CD4-positive, alpha-beta T cell (primary cell): ENCODE results near the gene ECEL1. TPM values are rescaled to one million over a fixed set of nuclear protein-coding genes. Genes with fewer than 3 reads are reported as not detected.

Experiments
- ATAC-seq: fragments of 200-7000 bp; cut with Tn5 transposase; one replicate; pipeline ENCODE4 v1.10.0; 2022; ENCODE audit warnings: mild to moderate bottlenecking; ENCODE audit not compliant: poor library complexity
- CTCF ChIA-PET: fragments of 350-600 bp; sonication (Branson Sonifier 250); formaldehyde crosslinking; loops from one replicate; lab custom pipeline; 2021; ENCODE audit warnings: antibody characterized with exemption, inconsistent platforms; lab: Charles Lee
- POLR2A ChIA-PET: fragments of 350-600 bp; sonication (Branson Sonifier 250); formaldehyde crosslinking; loops from one replicate; lab custom pipeline; 2021; ENCODE audit warnings: antibody characterized with exemption, inconsistent platforms; lab: Charles Lee
- DNase-seq, 14 experiments: peaks; one replicate each; pipeline ENCODE4 v3.0.0-alpha.2; 2013 to 2020; ENCODE audit warnings: mixed read lengths in 2 of 14
- H3K27ac ChIP-seq, 2 donors: one replicate each; pipeline versions ENCODE4 v1.5.1 to v1.7.0; 2013; ENCODE audit warnings: low read length in 2 of 2, low read depth in 1 of 2, mild to moderate bottlenecking in 1 of 2
- H3K27me3 ChIP-seq, 2 experiments: 1 replicate in 1 of 2; 2 replicates in 1 of 2; pipeline versions ENCODE4 v1.6.1 to v1.7.0; 2013; ENCODE audit warnings: low read length in 2 of 2, control low read depth in 1 of 2, mild to moderate bottlenecking in 1 of 2, moderate library complexity in 1 of 2; ENCODE audit not compliant: insufficient read depth in 2 of 2, control insufficient read depth in 1 of 2
- H3K36me3 ChIP-seq: one replicate; pipeline ENCODE4 v1.6.1; 2013; ENCODE audit warnings: low read length, control low read depth; ENCODE audit not compliant: insufficient read depth
- H3K4me1 ChIP-seq: one replicate; pipeline ENCODE4 v1.6.1; 2013; ENCODE audit warnings: low read length, control low read depth; ENCODE audit not compliant: insufficient read depth
- H3K4me3 ChIP-seq: one replicate; pipeline ENCODE4 v1.5.1; 2013; ENCODE audit warnings: mild to moderate bottlenecking, low read length, moderate library complexity
- H3K9me3 ChIP-seq, 2 experiments: 1 replicate in 1 of 2; 2 replicates in 1 of 2; pipeline versions ENCODE4 v1.6.1 to v1.7.0; 2013; ENCODE audit warnings: low read length in 2 of 2, mild to moderate bottlenecking in 2 of 2, control low read depth in 1 of 2, moderate library complexity in 1 of 2; ENCODE audit not compliant: control insufficient read depth in 1 of 2, insufficient read depth in 1 of 2
- H3K27ac Mint-ChIP-seq: one replicate; pipeline ENCODE4 v1.8.0; 2020; ENCODE audit warnings: mixed read lengths
- H3K27me3 Mint-ChIP-seq: one replicate; pipeline ENCODE4 v1.8.0; 2021; ENCODE audit warnings: mixed read lengths
- H3K36me3 Mint-ChIP-seq: one replicate; pipeline ENCODE4 v1.8.0; 2021; ENCODE audit warnings: low read depth, mixed read lengths
- H3K4me1 Mint-ChIP-seq: one replicate; pipeline ENCODE4 v1.8.0; 2021; ENCODE audit warnings: low read depth, mixed read lengths
- H3K4me3 Mint-ChIP-seq: one replicate; pipeline ENCODE4 v1.8.0; 2020; ENCODE audit warnings: mild to moderate bottlenecking, mixed read lengths
- H3K9me3 Mint-ChIP-seq: one replicate; pipeline ENCODE4 v1.8.0; 2020; ENCODE audit warnings: mixed read lengths
- intact Hi-C, 2 experiments: fragments of 100-400 bp; cut with DNase I in 1 of 2; cut with micrococcal nuclease in 1 of 2; formaldehyde crosslinking; loops; one replicate each; pipeline versions ENCODE4 v1.15.1 to v1.9.0; 2023 to 2025; cut with DNase I, micrococcal nuclease
- total RNA-seq, 174 experiments: library from RNA in 2 of 174; stranded (reverse) in 2 of 174; gene quantifications; one replicate each; pipeline ENCODE4 v1.2.3 and lab custom pipeline; 2021 to 2026
- TF ChIP-seq, protein P1 (sequence below): fragments of 200-600 bp; IDR thresholded peaks from one replicate; pipeline ENCODE4 v1.8.0; 2022; ENCODE audit warnings: antibody characterized with exemption, mild to moderate bottlenecking

ECEL1 gene
- total RNA-seq, 2 experiments from 2014 or later, result not detected

- H3K4me3 ChIP-seq, result no peak overlapping the region
- DNase-seq (no peak), ATAC-seq (no peak)
- H3K27me3 Mint-ChIP-seq, result no peaks in the 10 kb centered on the region
- no peak overlapping the region for H3K27ac ChIP-seq
- no peaks in the 10 kb centered on the region for H3K36me3 ChIP-seq
- H3K27ac Mint-ChIP-seq, result no peak overlapping the region
- no peaks in the 10 kb centered on the region for H3K36me3 Mint-ChIP-seq
- ChIA-PET CTCF (interaction anchor here (1.1 kb wide), 1 partner anchor 8 kb away, joined by 3 read pairs; no protein-coding TSS in a partner anchor), POLR2A (no interaction called here)
- TF ChIP-seq, protein P1, sequence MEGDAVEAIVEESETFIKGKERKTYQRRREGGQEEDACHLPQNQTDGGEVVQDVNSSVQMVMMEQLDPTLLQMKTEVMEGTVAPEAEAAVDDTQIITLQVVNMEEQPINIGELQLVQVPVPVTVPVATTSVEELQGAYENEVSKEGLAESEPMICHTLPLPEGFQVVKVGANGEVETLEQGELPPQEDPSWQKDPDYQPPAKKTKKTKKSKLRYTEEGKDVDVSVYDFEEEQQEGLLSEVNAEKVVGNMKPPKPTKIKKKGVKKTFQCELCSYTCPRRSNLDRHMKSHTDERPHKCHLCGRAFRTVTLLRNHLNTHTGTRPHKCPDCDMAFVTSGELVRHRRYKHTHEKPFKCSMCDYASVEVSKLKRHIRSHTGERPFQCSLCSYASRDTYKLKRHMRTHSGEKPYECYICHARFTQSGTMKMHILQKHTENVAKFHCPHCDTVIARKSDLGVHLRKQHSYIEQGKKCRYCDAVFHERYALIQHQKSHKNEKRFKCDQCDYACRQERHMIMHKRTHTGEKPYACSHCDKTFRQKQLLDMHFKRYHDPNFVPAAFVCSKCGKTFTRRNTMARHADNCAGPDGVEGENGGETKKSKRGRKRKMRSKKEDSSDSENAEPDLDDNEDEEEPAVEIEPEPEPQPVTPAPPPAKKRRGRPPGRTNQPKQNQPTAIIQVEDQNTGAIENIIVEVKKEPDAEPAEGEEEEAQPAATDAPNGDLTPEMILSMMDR, result no peak
- H3K27me3 ChIP-seq, result no peaks in the 10 kb centered on the region
- H3K9me3 ChIP-seq, result peaks cover 0 to 6% of the 10 kb centered on the region in 2 experiments
- H3K4me3 Mint-ChIP-seq, result no peak overlapping the region
- no peaks in the 10 kb centered on the region for H3K4me1 ChIP-seq
- intact Hi-C loops, result no loop called here
- no peaks in the 10 kb centered on the region for H3K9me3 Mint-ChIP-seq
- no peaks in the 10 kb centered on the region for H3K4me1 Mint-ChIP-seq
These were observed 54.9 kb downstream of the ECEL1 start for GRCh38 chr2:232432598-232433184.

DNA sequence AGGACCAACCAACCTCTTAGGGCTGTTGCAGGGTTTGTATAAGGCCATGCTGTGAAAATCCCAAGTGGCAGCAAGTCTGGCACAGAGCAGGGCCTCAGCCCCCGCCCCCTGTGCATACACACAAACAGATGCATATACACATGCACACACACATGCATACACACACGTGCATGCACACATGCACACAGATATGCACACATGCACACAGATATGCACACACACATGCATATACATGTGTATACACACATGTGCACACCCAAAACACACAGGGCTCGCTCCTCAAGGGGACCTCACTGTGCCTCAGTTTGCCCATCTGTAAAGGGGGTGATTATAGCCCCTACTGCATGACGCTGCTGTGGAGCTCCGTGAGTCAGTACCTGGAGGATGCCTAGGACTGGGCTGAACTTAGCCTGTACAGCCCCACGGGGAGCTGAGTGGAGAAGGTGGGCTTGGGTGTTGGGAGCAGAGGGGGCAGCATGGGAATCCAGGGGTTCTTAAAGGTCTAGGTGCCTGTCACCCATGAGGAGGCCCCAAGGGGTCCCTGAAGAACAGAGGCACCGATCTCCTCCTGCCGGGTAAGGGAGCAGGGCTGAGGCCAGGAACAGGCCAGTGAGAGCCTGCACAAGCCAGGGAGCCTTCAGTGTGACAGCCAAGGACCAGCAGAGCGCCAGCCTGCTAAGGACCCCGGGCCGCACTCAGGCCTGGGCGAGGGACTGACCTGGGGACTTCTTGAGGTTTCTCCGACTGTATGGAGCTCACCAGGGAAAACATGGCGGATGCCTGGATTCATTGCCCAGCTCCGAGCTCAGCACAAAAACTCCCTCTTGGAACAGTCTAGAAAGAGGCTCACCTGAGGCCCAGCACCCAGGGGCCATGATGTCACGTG, 55.7 kb downstream of the ECEL1 start:
- H3K36me3 ChIP-seq, result no peaks in the 10 kb centered on the region
- intact Hi-C loops, result no loop called here
- H3K9me3 Mint-ChIP-seq, result no peaks in the 10 kb centered on the region
- no peaks in the 10 kb centered on the region for H3K4me1 ChIP-seq
- no peak for ATAC-seq
- no peaks in the 10 kb centered on the region for H3K36me3 Mint-ChIP-seq
- TF ChIP-seq, protein P1, result no peak
- peaks cover 0 to 3% of the 10 kb centered on the region in 2 experiments for H3K27me3 ChIP-seq
- H3K27ac ChIP-seq, result no peak overlapping the region
- ChIA-PET POLR2A (no interaction called here), CTCF (no interaction called here)
- no peak overlapping the region for H3K27ac Mint-ChIP-seq
- H3K4me1 Mint-ChIP-seq, result no peaks in the 10 kb centered on the region
- peaks cover 0 to 6% of the 10 kb centered on the region in 2 experiments for H3K9me3 ChIP-seq
- H3K4me3 Mint-ChIP-seq, result no peak overlapping the region
- no peaks in the 10 kb centered on the region for H3K27me3 Mint-ChIP-seq
- DNase-seq, result no peak
- H3K4me3 ChIP-seq, result no peak overlapping the region

Other genes with a start within 250 kb of the ECEL1 start
- not detected for gene ALPP, start 109.1 kb downstream of the ECEL1 start, total RNA-seq
- not detected for gene ALPG, start 81.0 kb downstream of the ECEL1 start, total RNA-seq
- not detected for gene ALPI, start 31.7 kb downstream of the ECEL1 start, total RNA-seq
- gene PRSS56, start 32.6 kb upstream of the ECEL1 start, total RNA-seq, result not detected
- gene CHRND, start 38.3 kb upstream of the ECEL1 start, total RNA-seq, result not detected
- gene CHRNG, start 51.9 kb upstream of the ECEL1 start, total RNA-seq, result not detected
- gene TIGD1, start 62.7 kb upstream of the ECEL1 start, total RNA-seq, result 10 to 100 TPM; 22.1 to 22.2 TPM
- 10 to 100 TPM; 45.9 to 46.0 TPM for gene EIF4E2, start 62.9 kb upstream of the ECEL1 start, total RNA-seq
- not detected for gene EFHD1, start 145.8 kb upstream of the ECEL1 start, total RNA-seq
- gene GIGYF2, start 209.5 kb upstream of the ECEL1 start, total RNA-seq, result 10 to 100 TPM; 52.5 to 55.5 TPM